GM21529 (cell line): ENCODE results near the gene GSS.
"Not testable (repeated sequence)": the region's sequence is repeated elsewhere in the genome, so short reads cannot be mapped to it uniquely, and the experiment has no call there.

Experiments used
- ATAC-seq: cut with Tn5 transposase; IDR thresholded peaks from one replicate; pipeline ENCODE4 v1.9.1; 2021; ENCODE audit not compliant: unreplicated experiment

GSS gene

GRCh38 chr20:34915131-34915530 is 40.5 kb downstream of the GSS start:
- ATAC-seq: no peak

GRCh38 chr20:34907616-34908469 is 47.8 kb downstream of the GSS start:
- no peak for ATAC-seq

GRCh38 chr20:34904202-34904621 is 51.4 kb downstream of the GSS start:
- no peak for ATAC-seq

GRCh38 chr20:34898731-34899130 is 56.9 kb downstream of the GSS start:
- ATAC-seq: not testable (repeated sequence)

- not testable (repeated sequence) for ATAC-seq
Observed at GRCh38 chr20:34898129-34898528, 57.5 kb downstream of the GSS start.

GRCh38 chr20:34896086-34896621 is 59.5 kb downstream of the GSS start:
- no peak for ATAC-seq

GRCh38 chr20:34895465-34895864 is 60.1 kb downstream of the GSS start:
- ATAC-seq: no peak

- no peak for ATAC-seq
Observed at GRCh38 chr20:34894723-34895122, 60.9 kb downstream of the GSS start.

- ATAC-seq: no peak
Observed at GRCh38 chr20:34892671-34893070, 62.9 kb downstream of the GSS start.

GRCh38 chr20:34891166-34892062 is 64.2 kb downstream of the GSS start:
- no peak for ATAC-seq

GRCh38 chr20:34888468-34888867 is 67.1 kb downstream of the GSS start:
- no peak for ATAC-seq

GRCh38 chr20:34887023-34887422 is 68.6 kb downstream of the GSS start:
- ATAC-seq: no peak

GRCh38 chr20:34886122-34886521 is 69.5 kb downstream of the GSS start:
- no peak for ATAC-seq

- ATAC-seq: no peak
Observed at GRCh38 chr20:34884260-34884659, 71.3 kb downstream of the GSS start.

- no peak for ATAC-seq
Observed at GRCh38 chr20:34883809-34884208, 71.8 kb downstream of the GSS start.

GRCh38 chr20:34883087-34883688 is 72.4 kb downstream of the GSS start:
- no peak for ATAC-seq

- ATAC-seq: no peak
Observed at GRCh38 chr20:34881689-34882088, 73.9 kb downstream of the GSS start.

- not testable (repeated sequence) for ATAC-seq
Observed at GRCh38 chr20:34880971-34881370, 74.6 kb downstream of the GSS start.

GRCh38 chr20:34880215-34880850 is 75.3 kb downstream of the GSS start:
- ATAC-seq: no peak
